KMS-11 (cell line): ENCODE results near the gene RASSF10.

Experiments used
- H2AFZ ChIP-seq: fragments of 200-600 bp; sonication (generic); 2 replicates; pipeline ENCODE4 v1.6.1; 2016; ENCODE audit warnings: antibody characterized with exemption, mixed run types, low read depth
- H3K27ac ChIP-seq: fragments of 200-600 bp; sonication (generic); 2 replicates; pipeline ENCODE4 v1.6.1; 2016; ENCODE audit warnings: mild to moderate bottlenecking, mixed run types
- H3K27me3 ChIP-seq: fragments of 200-600 bp; sonication (generic); 2 replicates; pipeline ENCODE4 v1.6.1; 2017; ENCODE audit warnings: mild to moderate bottlenecking, low read depth, mixed run types, moderate library complexity; ENCODE audit not compliant: insufficient read depth
- H3K36me3 ChIP-seq: fragments of 200-600 bp; sonication (generic); 2 replicates; pipeline ENCODE4 v1.6.1; 2017; ENCODE audit warnings: mild to moderate bottlenecking, mixed run types; ENCODE audit not compliant: insufficient read depth
- H3K4me1 ChIP-seq: fragments of 200-600 bp; sonication (generic); 2 replicates; pipeline ENCODE4 v1.6.1; 2016; ENCODE audit warnings: mild to moderate bottlenecking, low read depth, mixed run types; ENCODE audit not compliant: poor library complexity, severe bottlenecking
- H3K4me2 ChIP-seq: fragments of 200-600 bp; sonication (generic); 2 replicates; pipeline ENCODE4 v1.7.0; 2016; ENCODE audit warnings: mild to moderate bottlenecking, mixed run types
- H3K4me3 ChIP-seq: fragments of 200-600 bp; sonication (generic); IDR thresholded peaks from 2 replicates; pipeline ENCODE4 v1.6.1; 2017; ENCODE audit warnings: low read depth, low read length, mixed read lengths; ENCODE audit not compliant: insufficient read depth
- H3K79me2 ChIP-seq: fragments of 200-600 bp; sonication (generic); 2 replicates; pipeline ENCODE4 v1.6.1; 2016; ENCODE audit warnings: low read depth, mixed run types; ENCODE audit not compliant: insufficient read depth
- H3K9ac ChIP-seq: fragments of 200-600 bp; sonication (generic); 2 replicates; pipeline ENCODE4 v1.6.1; 2016; ENCODE audit warnings: mild to moderate bottlenecking, mixed run types
- H4K20me1 ChIP-seq: fragments of 200-600 bp; sonication (generic); 2 replicates; pipeline ENCODE4 v1.6.1; 2016; ENCODE audit warnings: mild to moderate bottlenecking, mixed run types; ENCODE audit not compliant: insufficient read depth
- TF ChIP-seq, protein P1 (sequence below): fragments of 200-600 bp; sonication (generic); conservative IDR thresholded peaks from 2 replicates; pipeline ENCODE4 v1.6.1; 2017; ENCODE audit warnings: low read depth, mild to moderate bottlenecking, antibody characterized with exemption, low read length, moderate library complexity, mixed read lengths

Gene RASSF10

DNA sequence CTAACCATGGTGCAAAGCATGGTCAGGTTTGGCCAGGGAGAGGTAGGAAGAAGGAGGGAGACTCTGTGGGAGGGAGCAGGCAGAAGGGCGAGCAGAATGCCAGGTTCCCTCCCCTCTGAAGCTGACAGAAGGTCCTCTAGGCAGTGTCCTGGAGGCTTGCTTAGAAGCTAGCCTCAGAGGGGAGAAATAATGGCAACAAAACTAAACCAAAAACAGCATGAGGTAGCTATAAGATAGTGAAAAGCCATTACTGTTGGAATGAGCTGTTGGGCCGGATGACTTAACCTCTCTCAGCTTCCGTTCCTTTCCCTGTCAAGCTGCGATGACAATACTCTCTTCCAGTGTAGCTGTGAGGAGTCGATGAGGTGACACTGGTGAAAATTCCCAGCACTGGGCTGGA lies 36.6 kb downstream of the RASSF10 start:
- Histone ChIP-seq H3K27me3 (no peaks in the 10 kb centered on the region; the same call in 1 of the 2 replicates), H3K4me1 (no peaks in the 10 kb centered on the region), H3K4me3 (no peak overlapping the region), H2AFZ (no peak overlapping the region), H3K36me3 (no peaks in the 10 kb centered on the region), H3K9ac (no peak overlapping the region), H3K4me2 (no peak overlapping the region), H3K79me2 (no peaks in the 10 kb centered on the region), H3K27ac (no peak overlapping the region), H4K20me1 (no peaks in the 10 kb centered on the region)
- TF ChIP-seq, protein P1, sequence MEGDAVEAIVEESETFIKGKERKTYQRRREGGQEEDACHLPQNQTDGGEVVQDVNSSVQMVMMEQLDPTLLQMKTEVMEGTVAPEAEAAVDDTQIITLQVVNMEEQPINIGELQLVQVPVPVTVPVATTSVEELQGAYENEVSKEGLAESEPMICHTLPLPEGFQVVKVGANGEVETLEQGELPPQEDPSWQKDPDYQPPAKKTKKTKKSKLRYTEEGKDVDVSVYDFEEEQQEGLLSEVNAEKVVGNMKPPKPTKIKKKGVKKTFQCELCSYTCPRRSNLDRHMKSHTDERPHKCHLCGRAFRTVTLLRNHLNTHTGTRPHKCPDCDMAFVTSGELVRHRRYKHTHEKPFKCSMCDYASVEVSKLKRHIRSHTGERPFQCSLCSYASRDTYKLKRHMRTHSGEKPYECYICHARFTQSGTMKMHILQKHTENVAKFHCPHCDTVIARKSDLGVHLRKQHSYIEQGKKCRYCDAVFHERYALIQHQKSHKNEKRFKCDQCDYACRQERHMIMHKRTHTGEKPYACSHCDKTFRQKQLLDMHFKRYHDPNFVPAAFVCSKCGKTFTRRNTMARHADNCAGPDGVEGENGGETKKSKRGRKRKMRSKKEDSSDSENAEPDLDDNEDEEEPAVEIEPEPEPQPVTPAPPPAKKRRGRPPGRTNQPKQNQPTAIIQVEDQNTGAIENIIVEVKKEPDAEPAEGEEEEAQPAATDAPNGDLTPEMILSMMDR = no peak

DNA sequence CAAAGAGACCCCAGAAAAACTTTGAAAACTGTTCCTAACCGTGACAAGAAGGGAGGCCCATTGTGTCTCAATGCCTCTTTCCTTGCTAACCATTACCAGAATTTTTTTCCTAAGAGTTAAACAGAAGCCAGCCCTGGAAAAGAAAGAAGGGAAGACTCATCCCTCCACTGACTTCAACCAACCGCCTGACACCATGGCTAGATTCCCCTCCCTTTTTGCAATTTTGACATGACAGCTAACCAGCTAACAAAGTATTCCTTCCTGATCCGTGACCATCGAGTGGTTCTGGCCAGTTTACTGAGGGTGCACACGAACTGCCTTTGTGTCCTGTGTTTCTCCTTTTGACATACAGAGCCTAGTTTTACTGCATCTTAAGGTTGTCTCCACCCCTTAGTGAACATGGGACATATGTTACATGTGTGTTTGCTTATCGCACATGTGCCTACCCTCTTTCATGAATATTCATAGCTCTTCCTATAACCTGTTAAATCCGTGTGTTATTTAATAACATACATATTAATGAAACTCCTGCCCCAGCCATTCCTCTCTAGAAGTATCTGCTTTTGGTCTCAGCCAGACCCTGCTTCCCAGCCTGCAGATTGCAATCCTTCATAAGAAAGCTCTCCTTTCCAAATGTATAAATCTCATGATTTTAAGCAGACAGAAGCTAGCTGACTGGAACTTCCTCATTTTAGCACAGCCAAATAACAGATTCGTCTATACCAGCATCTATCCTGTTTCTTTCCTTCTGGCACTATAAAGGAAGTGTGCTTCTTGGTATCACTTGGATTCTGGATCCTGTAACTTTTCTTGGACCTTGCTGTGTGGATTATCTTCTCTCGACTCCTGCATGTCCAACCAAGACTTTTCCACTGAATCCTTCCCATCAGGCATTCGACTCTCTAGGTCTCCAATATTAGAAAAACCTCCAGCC lies 37.8 kb downstream of the RASSF10 start:
- no peak overlapping the region for H3K4me2 ChIP-seq
- no peak overlapping the region for H3K9ac ChIP-seq
- no peaks in the 10 kb centered on the region for H3K4me1 ChIP-seq
- TF ChIP-seq, protein P1 = no peak
- no peak overlapping the region for H2AFZ ChIP-seq
- no peaks in the 10 kb centered on the region for H3K36me3 ChIP-seq
- H4K20me1 ChIP-seq = no peaks in the 10 kb centered on the region
- no peak overlapping the region for H3K27ac ChIP-seq
- no peaks in the 10 kb centered on the region; the same call in 1 of the 2 replicates for H3K27me3 ChIP-seq
- no peaks in the 10 kb centered on the region for H3K79me2 ChIP-seq
- no peak overlapping the region for H3K4me3 ChIP-seq

DNA sequence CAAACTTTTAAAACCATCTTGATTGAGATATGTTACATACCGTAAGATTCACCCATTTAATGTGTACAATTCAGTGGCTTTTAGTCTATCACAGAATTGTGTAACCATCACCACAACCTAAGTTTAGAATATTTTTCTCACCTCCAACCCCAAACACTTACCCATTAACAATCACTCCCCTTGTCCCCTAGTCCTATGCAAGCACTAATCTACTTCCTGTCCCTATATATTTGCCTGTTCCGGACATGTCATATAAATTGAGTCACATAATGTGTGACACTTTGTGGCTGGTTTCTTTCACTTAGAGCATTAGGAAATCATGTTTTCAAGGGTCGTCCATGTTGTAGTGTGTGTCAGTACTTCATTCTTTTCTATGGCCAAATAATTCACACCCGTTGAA lies 38.8 kb downstream of the RASSF10 start:
- no peak overlapping the region for H3K27ac ChIP-seq
- no peaks in the 10 kb centered on the region for H3K36me3 ChIP-seq
- no peak overlapping the region for H3K9ac ChIP-seq
- H3K4me3 ChIP-seq = no peak overlapping the region
- H3K79me2 ChIP-seq = no peaks in the 10 kb centered on the region
- no peaks in the 10 kb centered on the region; the same call in 1 of the 2 replicates for H3K27me3 ChIP-seq
- no peaks in the 10 kb centered on the region for H4K20me1 ChIP-seq
- H3K4me1 ChIP-seq = no peaks in the 10 kb centered on the region
- no peak overlapping the region for H2AFZ ChIP-seq
- TF ChIP-seq, protein P1 = no peak
- no peak overlapping the region for H3K4me2 ChIP-seq

DNA sequence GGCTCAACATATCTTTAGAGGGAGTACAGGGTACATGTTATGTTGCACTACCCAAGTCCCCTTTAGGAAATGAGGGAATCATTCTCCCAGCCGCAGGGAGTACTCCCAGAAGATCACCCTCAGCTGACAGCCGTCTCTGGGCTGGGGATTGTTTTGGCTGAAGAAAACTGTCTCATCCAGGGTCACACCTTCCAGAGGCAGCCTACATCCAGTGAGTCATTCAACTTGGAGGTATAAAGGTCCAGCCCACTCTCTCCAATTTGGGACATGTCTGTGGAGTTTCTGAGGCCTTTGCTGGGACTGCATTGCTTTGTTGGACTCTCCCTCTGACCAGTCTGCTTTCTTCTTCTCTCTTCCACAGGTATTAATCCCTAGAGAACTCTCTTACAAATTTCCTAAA lies 42.1 kb downstream of the RASSF10 start:
- no peak overlapping the region for H3K4me2 ChIP-seq

More for the DNA sequence above, 42.1 kb downstream of the RASSF10 start:
- Histone ChIP-seq H3K79me2 (no peaks in the 10 kb centered on the region), H3K9ac (no peak overlapping the region), H3K36me3 (no peaks in the 10 kb centered on the region), H3K4me1 (no peaks in the 10 kb centered on the region), H2AFZ (no peak overlapping the region), H4K20me1 (no peaks in the 10 kb centered on the region), H3K27ac (no peak overlapping the region), H3K27me3 (no peaks in the 10 kb centered on the region; the same call in 1 of the 2 replicates), H3K4me3 (no peak overlapping the region)
- TF ChIP-seq, protein P1 = no peak
